Pons (tissue), 1 donor: ENCODE measurements around the gene SUPT20H.

Experiments used
- DNase-seq: peaks from one replicate; pipeline ENCODE4 v3.0.0-alpha.2; 2016; ENCODE audit warnings: low spot score

The SUPT20H gene

GRCh38 chr13:36999054-36999714, 60.3 kb downstream of the SUPT20H start, which contains the start of gene ALG5:
ALG5 (minus strand) TSS chr13:36999340; CDS start chr13:36999300, 40 bp downstream.
- DNase-seq = peak; percentile 92

GRCh38 chr13:36998624-36999041, 60.9 kb downstream of the SUPT20H start:
- DNase-seq = no peak

GRCh38 chr13:36997716-36998427, 61.6 kb downstream of the SUPT20H start:
- DNase-seq = no peak

GRCh38 chr13:36992362-36992761, 67.1 kb downstream of the SUPT20H start:
- DNase-seq = no peak

GRCh38 chr13:36986462-36987240, 72.8 kb downstream of the SUPT20H start:
- DNase-seq = no peak

- peak; percentile 80 for DNase-seq
Measured at GRCh38 chr13:36981156-36981743, 78.2 kb downstream of the SUPT20H start.

- no peak for DNase-seq
Measured at GRCh38 chr13:36979361-36980050, 80.0 kb downstream of the SUPT20H start.

- no peak for DNase-seq
Measured at GRCh38 chr13:36975172-36975571, 84.3 kb downstream of the SUPT20H start.

GRCh38 chr13:36973621-36974295, 85.7 kb downstream of the SUPT20H start:
- DNase-seq = no peak

GRCh38 chr13:36973009-36973408, 86.5 kb downstream of the SUPT20H start:
- DNase-seq = no peak

- no peak for DNase-seq
Measured at GRCh38 chr13:36966404-36966803, 93.1 kb downstream of the SUPT20H start.

GRCh38 chr13:36965767-36966166, 93.7 kb downstream of the SUPT20H start:
- DNase-seq = no peak

- DNase-seq = no peak
Measured at GRCh38 chr13:36959456-36960116, 99.9 kb downstream of the SUPT20H start.
